Uterus (tissue), 4 donors: ENCODE results near the gene RNASE11. TPM values are rescaled to one million over a fixed set of nuclear protein-coding genes. Genes with fewer than 3 reads are reported as not detected.
"Not testable (repeated sequence)": the region's sequence is repeated elsewhere in the genome, so short reads cannot be mapped to it uniquely, and the experiment has no call there.

Source experiments
- DNase-seq, 2 donors: peaks; one replicate each; pipeline ENCODE4 v3.0.0-alpha.2; 2019 to 2020
- H3K27ac ChIP-seq, 2 donors: fragments of 200-600 bp; sonication (generic); 1 replicate in 1 of 2; 2 replicates in 1 of 2; pipeline ENCODE4 v1.5.1; 2016 to 2018
- H3K27me3 ChIP-seq, 2 donors: fragments of 200-600 bp; sonication (generic); one replicate each; pipeline ENCODE4 v1.5.1; 2018 to 2019; ENCODE audit warnings: control low read depth in 1 of 2
- H3K36me3 ChIP-seq, 2 donors: fragments of 200-600 bp; sonication (generic); one replicate each; pipeline ENCODE4 v1.5.1; 2019; ENCODE audit warnings: control low read depth in 1 of 2
- H3K4me1 ChIP-seq, 2 donors: fragments of 200-600 bp; sonication (generic); one replicate each; pipeline ENCODE4 v1.5.1; 2018 to 2019; ENCODE audit warnings: control low read depth in 1 of 2
- H3K4me3 ChIP-seq, 2 donors: fragments of 200-600 bp; sonication (generic); 1 replicate in 1 of 2; 2 replicates in 1 of 2; pipeline ENCODE4 v1.5.1; 2018 to 2019; ENCODE audit warnings: mild to moderate bottlenecking in 1 of 2
- H3K9me3 ChIP-seq, 2 donors: fragments of 200-600 bp; sonication (generic); one replicate each; pipeline ENCODE4 v1.5.1; 2019; ENCODE audit warnings: control low read depth in 1 of 2
- CTCF ChIP-seq, 4 experiments: fragments of 200-600 bp in 2 of 4; fragments of 450-650 bp in 2 of 4; sonication (generic) in 2 of 4; IDR thresholded peaks; one replicate each; pipeline ENCODE4 v1.5.1; 2016 to 2019; ENCODE audit warnings: antibody characterized with exemption in 4 of 4, mild to moderate bottlenecking in 2 of 4, moderate library complexity in 1 of 4
- POLR2A ChIP-seq, 2 donors: fragments of 450-650 bp; IDR thresholded peaks; one replicate each; pipeline ENCODE4 v1.6.1; 2016; ENCODE audit warnings: antibody characterized with exemption in 2 of 2, mild to moderate bottlenecking in 1 of 2, moderate library complexity in 1 of 2
- intact Hi-C: fragments of 100-400 bp; cut with DNase I; formaldehyde crosslinking; loops from one replicate; pipeline ENCODE4 v1.15.1; 2023; ENCODE audit warnings: low total_unique reads
- total RNA-seq, 4 donors: library from RNA; depleted of rRNA in 3 of 4; stranded (reverse); fragments of >200 nt in 3 of 4; gene quantifications; one replicate each; pipeline versions ENCODE4 v1.1.0 to v1.2.4, GENCODE V29; 2014 to 2023
- donor health status: DM: yes; HTN: yes; CAD: no.

The RNASE11 gene
- total RNA-seq, 4 donors from 2014 or later, result not detected

GRCh38 chr14:20626274-20626673 is 38.5 kb upstream of the RNASE11 start:
- Histone ChIP-seq H3K4me1 (peaks cover 0 to 5% of the 10 kb centered on the region in 2 donors), H3K36me3 (no peaks in the 10 kb centered on the region), H3K9me3 (no peaks in the 10 kb centered on the region), H3K4me3 (no peak overlapping the region), H3K27me3 (no peaks in the 10 kb centered on the region), H3K27ac (peak overlapping the region in 1 of 2 donors; percentile 34)
- no peak for DNase-seq
- intact Hi-C loops, result no loop called here
- TF ChIP-seq POLR2A (IDR thresholded peaks at IDR 0.05) (no peak), CTCF (IDR thresholded peaks at IDR 0.05) (no peak)

GRCh38 chr14:20624495-20625070 is 36.8 kb upstream of the RNASE11 start:
- Histone ChIP-seq H3K9me3 (no peaks in the 10 kb centered on the region), H3K4me1 (peaks cover 0 to 5% of the 10 kb centered on the region in 2 donors), H3K4me3 (peak overlapping the region in 1 of 2 donors; percentile 22), H3K27me3 (no peaks in the 10 kb centered on the region), H3K36me3 (no peaks in the 10 kb centered on the region), H3K27ac (no peak overlapping the region)
- intact Hi-C loops, result no loop called here
- no peak for TF ChIP-seq POLR2A (IDR thresholded peaks at IDR 0.05)
- TF ChIP-seq CTCF (IDR thresholded peaks at IDR 0.05), result no peak
- DNase-seq, result peak in 1 of 2 donors; percentile 45

GRCh38 chr14:20623798-20624197 is 36.0 kb upstream of the RNASE11 start:
- Histone ChIP-seq H3K4me1 (peaks cover 0 to 5% of the 10 kb centered on the region in 2 donors), H3K27ac (no peak overlapping the region), H3K9me3 (no peaks in the 10 kb centered on the region), H3K4me3 (no peak overlapping the region), H3K27me3 (no peaks in the 10 kb centered on the region), H3K36me3 (no peaks in the 10 kb centered on the region)
- TF ChIP-seq CTCF (IDR thresholded peaks at IDR 0.05), result no peak
- no peak for TF ChIP-seq POLR2A (IDR thresholded peaks at IDR 0.05)
- no peak for DNase-seq
- intact Hi-C loops, result no loop called here

GRCh38 chr14:20622816-20623291 is 35.1 kb upstream of the RNASE11 start:
- intact Hi-C loops, result no loop called here
- no peak for TF ChIP-seq CTCF (IDR thresholded peaks at IDR 0.05)
- TF ChIP-seq POLR2A (IDR thresholded peaks at IDR 0.05), result no peak
- no peaks in the 10 kb centered on the region for H3K27me3 ChIP-seq
- H3K9me3 ChIP-seq, result no peaks in the 10 kb centered on the region
- no peak overlapping the region for H3K27ac ChIP-seq
- H3K4me3 ChIP-seq, result no peak overlapping the region
- no peak for DNase-seq
- H3K4me1 ChIP-seq, result peaks cover 0 to 5% of the 10 kb centered on the region in 2 donors
- H3K36me3 ChIP-seq, result no peaks in the 10 kb centered on the region

- H3K27me3 ChIP-seq, result no peaks in the 10 kb centered on the region
- no peak for DNase-seq
- intact Hi-C loops, result no loop called here
- TF ChIP-seq CTCF (IDR thresholded peaks at IDR 0.05) (no peak), POLR2A (IDR thresholded peaks at IDR 0.05) (no peak)
- no peak overlapping the region for H3K27ac ChIP-seq
- H3K4me3 ChIP-seq, result no peak overlapping the region
- H3K36me3 ChIP-seq, result no peaks in the 10 kb centered on the region
- H3K9me3 ChIP-seq, result no peaks in the 10 kb centered on the region
- peaks cover 0 to 5% of the 10 kb centered on the region in 2 donors for H3K4me1 ChIP-seq
Measured at GRCh38 chr14:20620798-20621478, 33.1 kb upstream of the RNASE11 start.

- H3K4me3 ChIP-seq, H3K36me3 ChIP-seq, intact Hi-C loops, DNase-seq, H3K4me1 ChIP-seq, H3K27me3 ChIP-seq, H3K27ac ChIP-seq, H3K9me3 ChIP-seq: not testable (repeated sequence)
Measured at GRCh38 chr14:20619688-20620087, 31.9 kb upstream of the RNASE11 start.
